Hindlimb muscle (tissue), 1 donor: Measurements from ENCODE around the gene RMRP. TPM values are rescaled to one million over a fixed set of nuclear protein-coding genes. Genes with fewer than 3 reads are reported as not detected.

Experiments used
- DNase-seq: peaks from one replicate; pipeline ENCODE4 v3.0.0-alpha.2; 2013
- polyA plus RNA-seq: library from polyadenylated mRNA; unstranded; fragments of 120-200 nt; gene quantifications from one replicate; pipeline ENCODE4 v1.2.1, GENCODE V29; 2013; ENCODE audit not compliant: insufficient read length

Gene RMRP
- polyA plus RNA-seq, 1 donor: not detected

DNA sequence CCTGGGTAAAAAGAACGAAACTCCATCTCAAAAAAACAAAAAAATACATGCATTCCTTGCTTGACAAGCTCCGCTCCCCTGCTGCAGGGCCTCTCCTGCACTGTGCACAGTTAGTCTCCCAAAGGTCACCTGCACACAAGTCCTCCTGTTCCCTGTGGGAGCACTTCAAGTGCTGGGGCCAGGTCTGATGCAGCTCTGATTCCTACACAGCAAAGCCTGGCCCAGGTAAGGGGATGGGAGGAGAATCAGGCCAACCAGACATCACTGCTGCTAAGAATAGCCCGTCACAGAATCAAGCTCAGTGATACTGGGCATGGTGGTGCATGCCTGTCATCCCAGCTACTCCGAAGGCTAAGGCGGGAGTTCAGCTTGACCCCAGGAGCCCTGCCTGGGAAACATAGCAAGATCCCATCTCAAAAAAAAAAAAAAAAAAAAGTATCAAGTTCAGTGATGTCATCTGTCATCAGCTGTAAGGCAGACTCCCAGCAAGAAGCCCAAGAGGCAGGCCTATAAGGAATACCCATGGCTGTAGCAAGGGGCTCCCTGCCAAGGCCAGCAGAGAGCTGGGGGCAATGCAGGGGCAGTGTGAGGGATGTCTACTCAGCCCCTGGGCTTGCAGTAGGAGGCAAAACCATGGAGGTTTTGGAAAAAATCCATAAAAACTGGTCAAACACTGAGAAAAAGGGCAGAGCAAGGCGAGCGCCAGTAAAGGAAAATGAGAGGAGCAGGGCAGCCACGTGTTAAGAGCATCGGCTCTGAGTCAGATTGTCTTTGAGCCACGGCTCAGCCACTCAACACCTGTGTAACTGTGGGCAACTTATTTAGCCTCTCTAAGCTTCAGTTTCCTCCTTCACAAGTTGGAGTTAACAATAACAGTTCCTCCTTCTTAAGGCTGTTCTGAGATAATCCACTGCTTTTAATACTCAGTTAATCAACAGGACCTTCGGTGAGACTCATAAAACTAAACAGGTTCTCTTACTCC is 28.7 kb upstream of the RMRP start:
- DNase-seq: no peak

DNA sequence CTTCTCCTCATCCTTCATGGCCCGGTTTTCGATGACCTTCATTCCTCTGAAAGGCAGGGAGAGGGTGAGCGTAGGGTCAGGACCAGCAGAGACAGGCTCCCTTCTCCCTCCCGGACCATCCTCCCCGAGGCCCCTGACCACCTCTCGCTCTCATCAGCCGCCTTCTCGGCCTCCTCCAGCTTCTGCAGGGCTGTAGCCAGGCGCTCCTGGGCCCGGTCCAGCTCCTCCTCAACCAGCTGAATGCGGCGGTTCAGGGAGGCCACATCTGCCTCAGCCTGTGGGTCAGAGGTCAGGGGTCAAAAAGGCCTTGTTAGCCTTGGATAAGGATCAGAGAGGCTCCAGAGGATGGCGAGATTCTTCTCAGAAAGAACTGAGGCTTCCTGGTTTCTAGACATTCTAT is 27.7 kb upstream of the RMRP start:
- no peak for DNase-seq

DNA sequence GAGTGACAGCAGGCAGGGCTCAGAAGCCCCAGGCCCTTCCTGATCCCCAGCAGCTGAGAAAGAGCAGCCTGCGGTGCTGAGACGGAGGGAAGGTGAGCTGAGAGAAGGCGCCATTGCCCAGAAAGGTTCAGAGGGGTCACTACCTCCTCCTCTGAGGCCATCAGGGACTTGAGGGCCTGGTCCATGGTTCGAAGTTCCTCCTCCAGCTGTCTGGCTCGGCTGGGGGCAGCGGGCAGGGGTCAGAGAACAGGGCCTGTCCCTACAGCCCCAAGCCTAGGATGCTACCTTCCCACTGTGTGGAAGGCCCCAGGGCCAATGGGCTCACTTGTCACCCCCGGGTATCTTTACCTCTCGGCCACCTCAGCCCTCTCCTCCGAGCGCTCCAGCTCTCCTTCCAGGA is 27.1 kb upstream of the RMRP start:
- no peak for DNase-seq

DNA sequence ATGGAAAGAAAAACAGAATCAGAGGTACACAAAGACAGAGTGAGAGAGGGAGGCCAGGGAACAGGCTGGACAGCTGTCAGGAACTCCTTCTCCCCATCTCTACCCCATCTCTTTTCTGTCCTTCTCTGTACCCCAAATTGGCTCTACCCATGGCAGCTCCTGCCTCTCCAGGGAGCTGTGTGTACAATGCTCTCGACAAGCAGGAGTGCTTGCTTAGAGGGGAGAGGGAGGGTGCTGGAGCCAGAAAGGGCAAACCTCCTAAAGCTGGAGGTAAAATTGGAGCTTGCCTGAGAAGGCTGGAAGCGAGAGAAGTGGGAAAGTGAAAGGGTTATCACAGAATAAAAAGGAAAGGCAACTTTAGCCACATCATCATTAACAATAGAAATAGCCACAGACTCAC is 25.5 kb upstream of the RMRP start:
- no peak for DNase-seq

DNA sequence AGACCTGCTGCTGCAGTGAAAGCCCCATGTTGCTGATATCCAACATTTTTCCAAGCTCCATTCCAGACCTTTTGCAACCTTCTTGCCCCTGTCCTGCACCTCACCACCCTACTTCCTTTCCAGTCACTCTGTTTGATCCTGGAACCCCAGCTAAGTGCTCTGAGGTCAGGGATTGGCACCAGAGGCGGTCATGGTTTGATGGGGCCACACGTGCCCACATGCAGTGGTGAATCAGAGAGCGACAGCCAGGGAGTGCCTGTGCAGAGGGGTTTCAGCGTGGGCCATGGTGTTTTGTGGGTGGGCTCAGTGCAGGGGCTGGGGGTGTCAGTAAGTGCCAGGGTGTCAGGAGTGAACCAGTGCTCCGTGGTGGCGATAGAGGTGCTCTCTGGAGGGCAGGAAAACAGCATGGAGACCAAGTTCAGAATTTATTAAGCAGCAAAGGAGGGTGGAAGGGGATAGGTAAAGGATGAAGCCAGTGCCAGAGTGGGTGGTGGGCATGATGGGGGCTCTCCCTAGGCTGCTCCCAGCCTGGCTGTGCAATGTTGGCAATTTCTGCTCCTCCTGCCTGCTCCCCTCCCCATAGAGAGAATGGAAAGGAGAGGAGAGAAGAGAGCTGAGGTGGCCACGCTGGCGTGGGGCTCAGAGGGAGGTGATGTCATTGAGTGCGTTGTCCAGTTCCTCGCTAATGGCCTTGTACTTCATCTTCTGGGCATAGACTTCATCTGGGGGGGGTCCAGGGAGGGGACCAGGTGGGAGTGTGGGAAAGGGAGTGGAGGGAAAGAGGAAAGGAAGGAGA is 24.9 kb upstream of the RMRP start:
- no peak for DNase-seq

DNA sequence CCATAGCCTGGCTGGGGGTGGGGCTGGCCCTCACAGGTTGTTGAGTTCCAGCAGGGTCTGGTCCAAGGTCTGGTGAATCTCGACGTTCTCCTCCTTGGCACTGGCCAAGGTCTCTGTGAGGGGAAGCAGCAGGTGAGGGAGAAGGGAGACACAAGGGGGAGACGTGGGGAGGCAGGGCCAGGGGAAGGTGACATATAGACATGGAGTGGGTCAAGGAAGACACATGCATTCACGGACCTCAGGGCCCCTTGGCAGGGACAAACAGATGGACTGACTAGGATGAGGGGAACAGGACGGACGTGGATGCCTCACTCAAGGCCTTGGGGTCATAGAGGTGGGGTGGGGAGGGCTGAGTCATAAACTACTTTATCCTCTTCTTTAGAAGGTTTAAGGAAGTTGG is 24.2 kb upstream of the RMRP start:
- no peak for DNase-seq

DNA sequence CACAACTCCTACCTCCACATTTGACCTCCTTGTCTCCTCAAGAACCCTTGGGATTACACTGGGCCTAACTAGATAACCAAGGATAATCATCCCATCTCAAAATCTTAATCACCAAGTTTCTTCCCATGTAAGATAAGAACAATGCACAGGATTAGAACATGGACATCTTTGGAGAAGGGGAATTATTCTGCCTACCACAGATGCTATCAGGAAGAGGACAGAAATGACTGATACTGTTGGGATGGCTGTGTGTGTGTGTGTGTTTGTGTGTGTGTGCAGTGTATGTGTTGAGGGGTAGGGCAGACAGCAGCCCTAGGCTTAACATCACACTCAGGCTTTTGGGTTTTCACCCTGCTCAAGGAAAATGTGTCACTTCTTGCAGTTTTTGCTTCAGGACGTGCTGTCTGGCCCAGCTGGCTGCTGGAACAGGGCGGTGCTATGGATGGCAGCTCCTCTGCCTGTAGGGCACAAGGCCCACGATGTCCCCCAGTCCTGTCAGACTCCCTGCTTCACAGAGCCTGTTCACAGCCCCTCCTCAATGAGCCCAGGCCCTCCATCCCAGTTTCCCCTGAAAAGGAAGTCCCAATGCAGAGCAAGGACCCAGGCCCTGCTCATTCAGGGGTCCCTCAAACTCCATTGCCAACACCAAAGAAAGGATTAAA is 23.7 kb upstream of the RMRP start:
- no peak for DNase-seq

DNA sequence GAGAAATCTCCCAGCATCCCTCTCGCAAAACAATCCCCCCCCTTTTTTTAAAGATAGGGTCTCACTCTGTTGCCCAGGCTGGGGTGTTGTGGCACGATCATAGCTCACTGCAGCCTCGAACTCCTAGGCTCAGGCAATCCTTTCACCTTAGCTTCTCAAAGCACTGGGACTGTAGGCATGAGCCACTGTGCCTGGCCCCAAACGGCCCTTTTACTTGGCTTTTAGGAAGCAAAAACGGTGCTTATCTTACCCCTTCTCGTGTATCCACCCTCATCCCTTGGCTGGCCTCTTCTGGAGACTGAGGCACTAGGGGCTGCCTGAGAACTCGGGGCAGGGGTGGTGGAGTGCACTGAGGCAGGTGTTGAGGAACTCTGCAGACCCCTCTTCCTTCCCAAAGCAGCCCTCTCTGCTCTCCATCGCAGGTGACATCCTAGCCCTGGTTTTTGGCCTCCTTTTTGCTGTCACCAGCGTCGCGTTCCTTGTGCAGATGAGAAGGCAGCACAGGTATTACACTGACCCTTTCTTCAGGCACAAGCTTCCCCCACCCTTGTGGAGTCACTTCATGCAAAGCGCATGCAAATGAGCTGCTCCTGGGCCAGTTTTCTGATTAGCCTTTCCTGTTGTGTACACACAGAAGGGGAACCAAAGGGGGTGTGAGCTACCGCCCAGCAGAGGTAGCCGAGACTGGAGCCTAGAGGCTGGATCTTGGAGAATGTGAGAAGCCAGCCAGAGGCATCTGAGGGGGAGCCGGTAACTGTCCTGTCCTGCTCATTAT is 22.7 kb upstream of the RMRP start:
- no peak for DNase-seq

DNA sequence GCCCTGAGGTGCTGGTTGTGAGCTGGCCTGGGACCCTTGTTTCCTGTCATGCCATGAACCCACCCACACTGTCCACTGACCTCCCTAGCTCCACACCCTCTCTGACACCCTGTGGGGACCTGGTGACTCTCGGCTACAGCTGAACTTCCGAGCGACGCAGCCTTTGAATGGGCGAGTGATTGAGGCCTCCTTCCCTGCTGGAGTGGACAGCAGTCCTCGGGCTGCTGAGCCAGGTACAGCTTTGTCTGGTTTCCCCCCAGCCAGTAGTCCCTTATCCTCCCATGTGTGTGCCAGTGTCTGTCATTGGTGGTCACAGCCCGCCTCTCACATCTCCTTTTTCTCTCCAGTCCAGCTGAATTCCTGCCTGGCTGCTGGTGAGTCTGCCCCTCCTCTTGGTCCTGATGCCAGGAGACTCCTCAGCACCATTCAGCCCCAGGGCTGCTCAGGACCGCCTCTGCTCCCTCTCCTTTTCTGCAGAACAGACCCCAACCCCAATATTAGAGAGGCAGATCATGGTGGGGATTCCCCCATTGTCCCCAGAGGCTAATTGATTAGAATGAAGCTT is 22.0 kb upstream of the RMRP start:
- no peak for DNase-seq

DNA sequence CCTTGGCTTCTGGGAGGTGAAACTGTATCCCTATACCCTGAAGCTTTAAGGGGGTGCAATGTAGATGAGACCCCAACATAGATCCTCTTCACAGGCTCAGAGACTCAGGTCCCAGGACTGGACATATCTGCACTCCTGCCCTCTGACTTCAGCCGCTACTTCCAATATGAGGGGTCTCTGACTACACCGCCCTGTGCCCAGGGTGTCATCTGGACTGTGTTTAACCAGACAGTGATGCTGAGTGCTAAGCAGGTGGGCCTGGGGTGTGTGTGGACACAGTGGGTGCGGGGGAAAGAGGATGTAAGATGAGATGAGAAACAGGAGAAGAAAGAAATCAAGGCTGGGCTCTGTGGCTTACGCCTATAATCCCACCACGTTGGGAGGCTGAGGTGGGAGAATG is 21.3 kb upstream of the RMRP start:
- no peak for DNase-seq

DNA sequence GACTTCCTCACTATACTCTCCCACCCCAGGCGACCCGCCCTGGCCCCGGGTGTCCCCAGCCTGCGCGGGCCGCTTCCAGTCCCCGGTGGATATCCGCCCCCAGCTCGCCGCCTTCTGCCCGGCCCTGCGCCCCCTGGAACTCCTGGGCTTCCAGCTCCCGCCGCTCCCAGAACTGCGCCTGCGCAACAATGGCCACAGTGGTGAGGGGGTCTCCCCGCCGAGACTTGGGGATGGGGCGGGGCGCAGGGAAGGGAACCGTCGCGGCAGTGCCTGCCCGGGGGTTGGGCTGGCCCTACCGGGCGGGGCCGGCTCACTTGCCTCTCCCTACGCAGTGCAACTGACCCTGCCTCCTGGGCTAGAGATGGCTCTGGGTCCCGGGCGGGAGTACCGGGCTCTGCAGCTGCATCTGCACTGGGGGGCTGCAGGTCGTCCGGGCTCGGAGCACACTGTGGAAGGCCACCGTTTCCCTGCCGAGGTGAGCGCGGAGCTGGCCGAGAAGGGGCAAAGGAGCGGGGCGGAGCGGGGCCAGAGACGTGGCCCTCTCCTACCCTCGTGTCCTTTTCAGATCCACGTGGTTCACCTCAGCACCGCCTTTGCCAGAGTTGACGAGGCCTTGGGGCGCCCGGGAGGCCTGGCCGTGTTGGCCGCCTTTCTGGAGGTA is 18.0 kb upstream of the RMRP start:
- no peak for DNase-seq

DNA sequence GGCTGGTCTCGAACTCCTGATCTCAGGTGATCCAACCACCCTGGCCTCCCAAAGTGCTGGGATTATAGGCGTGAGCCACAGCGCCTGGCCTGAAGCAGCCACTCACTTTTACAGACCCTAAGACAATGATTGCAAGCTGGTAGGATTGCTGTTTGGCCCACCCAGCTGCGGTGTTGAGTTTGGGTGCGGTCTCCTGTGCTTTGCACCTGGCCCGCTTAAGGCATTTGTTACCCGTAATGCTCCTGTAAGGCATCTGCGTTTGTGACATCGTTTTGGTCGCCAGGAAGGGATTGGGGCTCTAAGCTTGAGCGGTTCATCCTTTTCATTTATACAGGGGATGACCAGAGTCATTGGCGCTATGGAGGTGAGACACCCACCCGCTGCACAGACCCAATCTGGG is 17.4 kb upstream of the RMRP start:
- DNase-seq: no peak

DNA sequence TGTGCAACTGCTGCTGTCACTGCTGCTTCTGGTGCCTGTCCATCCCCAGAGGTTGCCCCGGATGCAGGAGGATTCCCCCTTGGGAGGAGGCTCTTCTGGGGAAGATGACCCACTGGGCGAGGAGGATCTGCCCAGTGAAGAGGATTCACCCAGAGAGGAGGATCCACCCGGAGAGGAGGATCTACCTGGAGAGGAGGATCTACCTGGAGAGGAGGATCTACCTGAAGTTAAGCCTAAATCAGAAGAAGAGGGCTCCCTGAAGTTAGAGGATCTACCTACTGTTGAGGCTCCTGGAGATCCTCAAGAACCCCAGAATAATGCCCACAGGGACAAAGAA is 16.2 kb upstream of the RMRP start:
- no peak for DNase-seq

DNA sequence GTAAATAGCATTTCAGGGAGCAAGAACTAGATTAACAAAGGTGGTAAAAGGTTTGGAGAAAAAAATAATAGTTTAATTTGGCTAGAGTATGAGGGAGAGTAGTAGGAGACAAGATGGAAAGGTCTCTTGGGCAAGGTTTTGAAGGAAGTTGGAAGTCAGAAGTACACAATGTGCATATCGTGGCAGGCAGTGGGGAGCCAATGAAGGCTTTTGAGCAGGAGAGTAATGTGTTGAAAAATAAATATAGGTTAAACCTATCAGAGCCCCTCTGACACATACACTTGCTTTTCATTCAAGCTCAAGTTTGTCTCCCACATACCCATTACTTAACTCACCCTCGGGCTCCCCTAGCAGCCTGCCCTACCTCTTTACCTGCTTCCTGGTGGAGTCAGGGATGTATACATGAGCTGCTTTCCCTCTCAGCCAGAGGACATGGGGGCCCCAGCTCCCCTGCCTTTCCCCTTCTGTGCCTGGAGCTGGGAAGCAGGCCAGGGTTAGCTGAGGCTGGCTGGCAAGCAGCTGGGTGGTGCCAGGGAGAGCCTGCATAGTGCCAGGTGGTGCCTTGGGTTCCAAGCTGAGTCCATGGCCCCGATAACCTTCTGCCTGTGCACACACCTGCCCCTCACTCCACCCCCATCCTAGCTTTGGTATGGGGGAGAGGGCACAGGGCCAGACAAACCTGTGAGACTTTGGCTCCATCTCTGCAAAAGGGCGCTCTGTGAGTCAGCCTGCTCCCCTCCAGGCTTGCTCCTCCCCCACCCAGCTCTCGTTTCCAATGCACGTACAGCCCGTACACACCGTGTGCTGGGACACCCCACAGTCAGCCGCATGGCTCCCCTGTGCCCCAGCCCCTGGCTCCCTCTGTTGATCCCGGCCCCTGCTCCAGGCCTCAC is 15.6 kb upstream of the RMRP start, which contains the start of gene CA9:
CA9 (plus strand) TSS at position 797 of the 893 bp plus-strand sequence; CDS start at position 829, 32 bp downstream.
- no peak for DNase-seq

DNA sequence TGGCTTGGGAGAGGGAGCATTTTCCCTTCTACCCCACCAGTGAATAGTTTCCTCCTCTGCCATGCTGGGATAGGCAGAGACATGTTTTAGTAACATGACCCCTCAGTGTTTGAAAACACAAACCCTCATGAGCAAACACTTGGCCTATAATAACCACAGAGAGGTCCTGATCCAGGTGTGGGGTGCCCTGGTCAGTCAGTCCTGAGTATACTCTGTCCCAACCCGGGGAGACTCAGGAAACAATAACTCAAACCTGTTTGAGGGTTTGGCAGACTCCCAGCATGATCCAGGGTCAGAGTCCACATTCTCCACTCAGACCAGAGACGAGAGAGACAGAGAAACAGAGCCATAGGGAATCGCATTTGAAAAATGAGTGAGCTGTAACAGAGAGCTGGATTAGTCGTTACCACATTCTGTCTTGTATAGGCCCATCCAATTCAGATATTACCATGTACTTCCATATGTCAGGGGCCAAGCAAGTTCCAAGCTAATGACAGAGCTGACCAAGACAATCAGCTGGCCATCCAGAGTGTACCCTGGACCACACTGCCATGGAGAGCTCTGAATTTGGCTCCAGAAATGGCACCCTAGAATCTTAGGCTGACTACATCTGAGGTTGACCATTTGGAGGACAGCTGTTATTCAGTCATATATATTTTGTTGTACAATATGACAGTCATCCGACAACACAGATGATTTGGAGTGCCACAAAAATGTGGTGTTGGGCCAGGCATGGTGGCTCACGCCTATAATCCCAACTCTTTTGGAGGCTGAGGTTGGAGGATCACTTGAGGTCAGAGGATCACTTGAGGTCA is 11.7 kb upstream of the RMRP start:
- no peak for DNase-seq

DNA sequence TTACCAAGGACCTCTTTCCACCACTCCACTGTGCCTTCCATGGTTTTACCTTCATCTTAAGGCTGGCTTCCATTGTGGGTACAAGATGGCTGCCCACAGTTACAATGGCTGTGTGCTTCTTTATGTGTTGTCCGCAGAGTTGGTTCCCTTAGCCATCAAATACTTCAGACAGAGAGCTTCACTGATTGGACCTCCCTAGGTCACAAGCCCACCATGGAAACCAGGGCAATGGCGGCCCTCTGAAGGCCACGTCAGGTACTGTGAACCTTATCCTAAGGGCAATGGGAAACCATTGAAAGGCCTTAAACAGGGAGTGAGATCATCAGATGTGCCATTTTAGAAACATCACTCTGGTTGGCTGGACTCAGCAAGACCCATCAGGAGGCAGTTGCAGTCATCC is 10.1 kb upstream of the RMRP start:
- no peak for DNase-seq

DNA sequence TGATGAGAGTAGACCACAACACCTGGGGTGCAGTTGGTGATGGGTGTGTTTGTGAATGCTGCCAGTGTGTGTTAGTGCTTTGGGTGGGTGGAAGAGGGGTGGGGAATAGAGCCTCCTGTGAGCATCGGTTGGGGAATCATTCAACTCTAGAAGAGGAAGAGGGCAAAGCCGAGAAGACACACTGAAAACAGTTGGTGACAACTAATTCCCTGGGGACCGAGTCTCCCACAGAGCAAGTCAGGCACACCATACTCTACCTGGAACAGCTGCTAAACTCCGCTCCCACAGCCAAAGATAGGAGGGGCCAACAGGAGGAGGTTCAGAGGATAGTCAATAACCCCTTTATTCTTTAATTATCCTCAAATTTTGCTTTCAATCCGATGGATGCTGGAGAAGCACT is 8.7 kb upstream of the RMRP start:
- no peak for DNase-seq

DNA sequence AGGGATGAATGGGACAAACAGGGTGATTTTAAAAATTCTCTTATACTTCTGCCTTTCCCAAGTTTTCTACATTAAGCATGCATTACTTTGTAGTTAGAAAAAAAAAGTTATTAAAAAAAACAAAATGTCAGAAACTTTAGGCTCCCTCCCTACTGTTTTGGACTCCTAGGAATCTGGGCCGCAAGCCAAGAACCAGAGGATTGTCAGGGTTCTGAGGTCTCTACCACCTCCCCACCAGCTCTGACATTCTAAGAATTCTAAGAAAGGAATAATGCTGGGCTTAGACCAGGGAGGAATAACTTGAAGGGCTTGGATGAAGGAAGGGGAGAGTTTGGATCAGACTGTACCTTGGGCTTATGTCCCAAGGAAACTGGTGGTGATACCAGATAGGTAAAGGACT is 8.2 kb upstream of the RMRP start:
- DNase-seq: no peak

DNA sequence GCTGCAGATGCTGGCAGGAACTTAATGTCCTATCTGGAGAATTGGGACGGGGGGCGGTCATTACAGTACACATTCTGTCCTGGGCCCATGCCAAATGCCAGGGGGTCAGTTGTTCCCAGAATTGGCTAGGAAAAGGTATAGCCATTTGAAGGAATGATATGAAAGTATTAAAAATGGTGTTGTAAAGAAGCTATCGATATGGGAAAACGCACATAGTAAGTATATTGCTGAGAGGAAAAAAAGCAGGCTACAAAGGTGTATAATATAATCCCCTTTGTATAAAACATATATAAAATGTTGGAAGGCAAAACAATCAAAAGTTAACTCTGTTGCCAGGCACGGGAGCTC is 7.6 kb upstream of the RMRP start:
- no peak for DNase-seq
